ENCODE data around the gene NFIA. TPM values are rescaled to one million over a fixed set of nuclear protein-coding genes. Genes with fewer than 3 reads are reported as not detected.

The NFIA gene
- polyA plus RNA-seq, 3 donors, result 1.4 to 5.3 (median 2.4) TPM

DNA sequence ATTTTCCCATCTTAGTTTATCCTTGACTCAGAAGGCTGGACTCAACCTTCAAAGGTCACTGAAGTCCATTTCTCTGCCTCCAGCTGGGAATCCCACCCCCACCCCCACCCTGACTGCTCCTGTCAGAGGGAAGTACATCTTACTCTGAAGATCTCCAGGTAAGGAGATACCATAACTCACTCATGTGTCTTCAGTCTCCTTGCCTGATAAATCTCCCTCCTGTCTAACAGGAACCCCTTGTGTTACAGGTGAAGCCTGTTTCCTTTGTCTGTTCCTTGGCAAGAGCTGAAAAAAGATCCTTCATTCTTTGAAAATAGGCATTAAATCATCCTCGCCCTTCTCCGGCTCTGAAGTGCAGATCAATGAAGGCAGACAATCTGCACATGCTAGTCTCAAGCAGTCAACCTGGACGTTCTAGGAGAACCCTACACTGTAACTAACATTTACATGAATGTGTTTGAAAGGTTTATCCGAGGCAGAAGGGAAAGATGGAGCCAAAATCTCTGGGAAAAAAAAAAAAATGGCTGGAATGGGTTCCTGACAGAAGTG, 392.0 kb downstream of the NFIA start:
- H2AFZ ChIP-seq (ENCODE audit: insufficient read depth, low read depth, low read length, poor library complexity, severe bottlenecking), result no peak overlapping the region
- H3K4me3 ChIP-seq (replicated peaks in 1 of 3; ENCODE audit: low read depth in 2 of 3, low read length in 3 of 3), result no peak overlapping the region
- no peaks in the 10 kb centered on the region for H3K4me1 ChIP-seq (ENCODE audit: control insufficient read depth in 1 of 2, insufficient read depth in 2 of 2, low read length in 2 of 2)
- Mint-ChIP-seq H3K36me3 (no peaks in the 10 kb centered on the region), H3K4me1 (no peaks in the 10 kb centered on the region), H3K27me3 (ENCODE audit: low read depth in 3 of 3) (peaks cover 1 to 5% (median 2%) of the 10 kb centered on the region in 3 donors), H3K9me3 (peaks cover 0 to 3% (median 0%) of the 10 kb centered on the region in 7 donors), H3K4me3 (no peak overlapping the region), H3K27ac (no peak overlapping the region)
- H3K9me3 ChIP-seq (replicated peaks in 1 of 2; ENCODE audit: control insufficient read depth in 1 of 2, insufficient read depth in 1 of 2, low read length in 2 of 2), result no peaks in the 10 kb centered on the region
- intact Hi-C loops (cut with micrococcal nuclease), result no loop called here
- no peak overlapping the region for H3K27ac ChIP-seq (ENCODE audit: low read depth in 1 of 2, low read length in 2 of 2)
- no peak for DNase-seq
- no peaks in the 10 kb centered on the region for H3K36me3 ChIP-seq (replicated peaks in 1 of 2; ENCODE audit: control insufficient read depth in 1 of 2, insufficient read depth in 2 of 2, low read length in 2 of 2)
- no peak overlapping the region for H3K4me2 ChIP-seq (replicated peaks; ENCODE audit: extremely low read depth, low read length, poor library complexity, severe bottlenecking)
- H3K9ac ChIP-seq (ENCODE audit: insufficient read depth, low read length, poor library complexity, severe bottlenecking), result no peak overlapping the region
- TF ChIP-seq, protein P1, sequence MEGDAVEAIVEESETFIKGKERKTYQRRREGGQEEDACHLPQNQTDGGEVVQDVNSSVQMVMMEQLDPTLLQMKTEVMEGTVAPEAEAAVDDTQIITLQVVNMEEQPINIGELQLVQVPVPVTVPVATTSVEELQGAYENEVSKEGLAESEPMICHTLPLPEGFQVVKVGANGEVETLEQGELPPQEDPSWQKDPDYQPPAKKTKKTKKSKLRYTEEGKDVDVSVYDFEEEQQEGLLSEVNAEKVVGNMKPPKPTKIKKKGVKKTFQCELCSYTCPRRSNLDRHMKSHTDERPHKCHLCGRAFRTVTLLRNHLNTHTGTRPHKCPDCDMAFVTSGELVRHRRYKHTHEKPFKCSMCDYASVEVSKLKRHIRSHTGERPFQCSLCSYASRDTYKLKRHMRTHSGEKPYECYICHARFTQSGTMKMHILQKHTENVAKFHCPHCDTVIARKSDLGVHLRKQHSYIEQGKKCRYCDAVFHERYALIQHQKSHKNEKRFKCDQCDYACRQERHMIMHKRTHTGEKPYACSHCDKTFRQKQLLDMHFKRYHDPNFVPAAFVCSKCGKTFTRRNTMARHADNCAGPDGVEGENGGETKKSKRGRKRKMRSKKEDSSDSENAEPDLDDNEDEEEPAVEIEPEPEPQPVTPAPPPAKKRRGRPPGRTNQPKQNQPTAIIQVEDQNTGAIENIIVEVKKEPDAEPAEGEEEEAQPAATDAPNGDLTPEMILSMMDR (IDR thresholded peaks at IDR 0.05), result no peak
- no peaks in the 10 kb centered on the region for H4K20me1 ChIP-seq (ENCODE audit: insufficient read depth, low read length)
- WGBS (ENCODE audit: insufficient coverage), result no CpG with 5 or more reads among the region's 4 CpGs
- H3K79me2 ChIP-seq (ENCODE audit: insufficient read depth, low read length), result no peaks in the 10 kb centered on the region
- H3K27me3 ChIP-seq (ENCODE audit: control insufficient read depth in 2 of 2, insufficient read depth in 2 of 2, low read length in 2 of 2), result no peaks in the 10 kb centered on the region

DNA sequence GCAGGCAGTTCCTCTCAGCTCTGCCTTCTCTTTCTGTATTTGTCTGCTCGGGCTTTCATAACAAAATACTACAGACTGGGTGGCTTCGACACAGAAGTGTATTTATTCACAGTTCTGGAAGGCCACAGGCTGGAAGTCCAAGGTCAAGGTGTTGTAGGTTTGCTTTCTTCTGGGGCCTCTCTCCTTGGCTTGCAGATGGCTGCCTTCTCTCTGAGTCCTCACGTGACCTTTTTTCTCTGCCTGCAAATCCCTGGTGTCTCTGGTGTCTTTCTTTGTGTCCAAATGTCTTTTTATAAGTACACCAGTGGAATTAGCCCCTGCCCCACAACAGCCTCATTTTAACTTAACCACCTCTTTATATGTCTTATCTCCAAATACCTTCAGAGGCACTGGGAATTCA, 392.6 kb downstream of the NFIA start:
- H3K27me3 ChIP-seq (ENCODE audit: control insufficient read depth in 2 of 2, insufficient read depth in 2 of 2, low read length in 2 of 2), result no peaks in the 10 kb centered on the region
- H3K27ac ChIP-seq (ENCODE audit: low read depth in 1 of 2, low read length in 2 of 2), result no peak overlapping the region
- no peak overlapping the region for H3K4me3 Mint-ChIP-seq
- no peak overlapping the region for H2AFZ ChIP-seq (ENCODE audit: insufficient read depth, low read depth, low read length, poor library complexity, severe bottlenecking)
- H3K27ac Mint-ChIP-seq, result no peak overlapping the region
- TF ChIP-seq, protein P1 (IDR thresholded peaks at IDR 0.05), result no peak
- no peaks in the 10 kb centered on the region for H3K9me3 ChIP-seq (replicated peaks in 1 of 2; ENCODE audit: control insufficient read depth in 1 of 2, insufficient read depth in 1 of 2, low read length in 2 of 2)
- no peaks in the 10 kb centered on the region for H3K79me2 ChIP-seq (ENCODE audit: insufficient read depth, low read length)
- no peak overlapping the region for H3K9ac ChIP-seq (ENCODE audit: insufficient read depth, low read length, poor library complexity, severe bottlenecking)
- peaks cover 2 to 5% (median 2%) of the 10 kb centered on the region in 3 donors for H3K27me3 Mint-ChIP-seq (ENCODE audit: low read depth in 3 of 3)
- H3K4me1 ChIP-seq (ENCODE audit: control insufficient read depth in 1 of 2, insufficient read depth in 2 of 2, low read length in 2 of 2), result no peaks in the 10 kb centered on the region
- no peak overlapping the region for H3K4me2 ChIP-seq (replicated peaks; ENCODE audit: extremely low read depth, low read length, poor library complexity, severe bottlenecking)
- H3K4me3 ChIP-seq (replicated peaks in 1 of 3; ENCODE audit: low read depth in 2 of 3, low read length in 3 of 3), result no peak overlapping the region
- H3K9me3 Mint-ChIP-seq, result peaks cover 0 to 3% (median 0%) of the 10 kb centered on the region in 7 donors
- no peaks in the 10 kb centered on the region for H3K4me1 Mint-ChIP-seq
- DNase-seq, result no peak
- 88% methylated on average over 1 of the region's 3 CpGs for WGBS (ENCODE audit: insufficient coverage)
- H3K36me3 ChIP-seq (replicated peaks in 1 of 2; ENCODE audit: control insufficient read depth in 1 of 2, insufficient read depth in 2 of 2, low read length in 2 of 2), result no peaks in the 10 kb centered on the region
- no peaks in the 10 kb centered on the region for H4K20me1 ChIP-seq (ENCODE audit: insufficient read depth, low read length)
- no peaks in the 10 kb centered on the region for H3K36me3 Mint-ChIP-seq
- intact Hi-C loops (cut with micrococcal nuclease), result no loop called here
